Measurements from ENCODE around the gene MAMDC2.
"Not testable (repeated sequence)": the region's sequence is repeated elsewhere in the genome, so short reads cannot be mapped to it uniquely, and the experiment has no call there.

Gene MAMDC2

GRCh38 chr9:70036641-70037040 lies 7.0 kb upstream of the MAMDC2 start:
- Histone ChIP-seq H3K4me1 (ENCODE audit: control insufficient read depth, insufficient read depth, low read length) (no peaks in the 10 kb centered on the region), H3K4me3 (ENCODE audit: low read length) (no peak overlapping the region), H3K36me3 (ENCODE audit: control insufficient read depth, insufficient read depth, low read length) (no peaks in the 10 kb centered on the region), H3K27me3 (ENCODE audit: control insufficient read depth, insufficient read depth, low read length) (no peaks in the 10 kb centered on the region), H3K9me3 (ENCODE audit: control insufficient read depth, insufficient read depth, low read length) (no peaks in the 10 kb centered on the region), H3K27ac (ENCODE audit: low read length) (no peak overlapping the region)
- DNase-seq (ENCODE audit: low read depth, low spot score) = no peak
- WGBS (ENCODE audit: insufficient coverage, insufficient read length) = no CpG with 5 or more reads among the region's 6 CpGs

- not testable (repeated sequence) for H3K36me3 ChIP-seq (ENCODE audit: control insufficient read depth, insufficient read depth, low read length); H3K27me3 ChIP-seq (ENCODE audit: control insufficient read depth, insufficient read depth, low read length); H3K4me1 ChIP-seq (ENCODE audit: control insufficient read depth, insufficient read depth, low read length); DNase-seq (ENCODE audit: low read depth, low spot score); H3K9me3 ChIP-seq (ENCODE audit: control insufficient read depth, insufficient read depth, low read length); H3K4me3 ChIP-seq (ENCODE audit: low read length); H3K27ac ChIP-seq (ENCODE audit: low read length)
- WGBS (ENCODE audit: insufficient coverage, insufficient read length) = no CpG with 5 or more reads among the region's 4 CpGs
Measured at GRCh38 chr9:70038171-70038621, 5.5 kb upstream of the MAMDC2 start.

GRCh38 chr9:70040376-70040903 lies 3.2 kb upstream of the MAMDC2 start:
- no peak overlapping the region for H3K27ac ChIP-seq (ENCODE audit: low read length)
- DNase-seq (ENCODE audit: low read depth, low spot score) = no peak
- H3K4me3 ChIP-seq (ENCODE audit: low read length) = no peak overlapping the region
- H3K9me3 ChIP-seq (ENCODE audit: control insufficient read depth, insufficient read depth, low read length) = no peaks in the 10 kb centered on the region
- no peaks in the 10 kb centered on the region for H3K36me3 ChIP-seq (ENCODE audit: control insufficient read depth, insufficient read depth, low read length)
- no peaks in the 10 kb centered on the region for H3K27me3 ChIP-seq (ENCODE audit: control insufficient read depth, insufficient read depth, low read length)
- peaks cover 4% of the 10 kb centered on the region; the same call in 1 of the 2 replicates for H3K4me1 ChIP-seq (ENCODE audit: control insufficient read depth, insufficient read depth, low read length)
- WGBS (ENCODE audit: insufficient coverage, insufficient read length) = no CpG with 5 or more reads among the region's 3 CpGs

GRCh38 chr9:70042461-70043215 lies 1.0 kb upstream of the MAMDC2 start:
- Histone ChIP-seq H3K4me1 (ENCODE audit: control insufficient read depth, insufficient read depth, low read length) (peaks cover 5% of the 10 kb centered on the region), H3K27me3 (ENCODE audit: control insufficient read depth, insufficient read depth, low read length) (no peaks in the 10 kb centered on the region)
- WGBS (ENCODE audit: insufficient coverage, insufficient read length) = no CpG with 5 or more reads among the region's 15 CpGs

GRCh38 chr9:70043285-70043684 lies 363 bp upstream of the MAMDC2 start:
- Histone ChIP-seq H3K4me1 (ENCODE audit: control insufficient read depth, insufficient read depth, low read length) (peaks cover 5% of the 10 kb centered on the region), H3K27me3 (ENCODE audit: control insufficient read depth, insufficient read depth, low read length) (no peaks in the 10 kb centered on the region), H3K4me3 (ENCODE audit: low read length) (peak overlapping the region; percentile 47; the same call in 1 of the 2 replicates), H3K36me3 (ENCODE audit: control insufficient read depth, insufficient read depth, low read length) (no peaks in the 10 kb centered on the region), H3K9me3 (ENCODE audit: control insufficient read depth, insufficient read depth, low read length) (no peaks in the 10 kb centered on the region), H3K27ac (ENCODE audit: low read length) (no peak overlapping the region)
- WGBS (ENCODE audit: insufficient coverage, insufficient read length) = no CpG with 5 or more reads among the region's 7 CpGs
- no peak for DNase-seq (ENCODE audit: low read depth, low spot score)

More at GRCh38 chr9:70042461-70043215, 1.0 kb upstream of the MAMDC2 start:
- DNase-seq (ENCODE audit: low read depth, low spot score) = no peak
- Histone ChIP-seq H3K9me3 (ENCODE audit: control insufficient read depth, insufficient read depth, low read length) (no peaks in the 10 kb centered on the region), H3K36me3 (ENCODE audit: control insufficient read depth, insufficient read depth, low read length) (no peaks in the 10 kb centered on the region), H3K4me3 (ENCODE audit: low read length) (no peak overlapping the region; the same call in 1 of the 2 replicates), H3K27ac (ENCODE audit: low read length) (no peak overlapping the region)

- H3K4me3 ChIP-seq (ENCODE audit: low read length) = peak overlapping the region; percentile 47; the same call in 1 of the 2 replicates
Measured at GRCh38 chr9:70044490-70045307, 1.1 kb downstream of the MAMDC2 start.

GRCh38 chr9:70045452-70045851 lies 1.8 kb downstream of the MAMDC2 start:
- no CpG with 5 or more reads among the region's 4 CpGs for WGBS (ENCODE audit: insufficient coverage, insufficient read length)
- Histone ChIP-seq H3K4me1 (ENCODE audit: control insufficient read depth, insufficient read depth, low read length) (peaks cover 5% of the 10 kb centered on the region), H3K9me3 (ENCODE audit: control insufficient read depth, insufficient read depth, low read length) (no peaks in the 10 kb centered on the region), H3K36me3 (ENCODE audit: control insufficient read depth, insufficient read depth, low read length) (no peaks in the 10 kb centered on the region), H3K27ac (ENCODE audit: low read length) (no peak overlapping the region), H3K27me3 (ENCODE audit: control insufficient read depth, insufficient read depth, low read length) (no peaks in the 10 kb centered on the region), H3K4me3 (ENCODE audit: low read length) (no peak overlapping the region)
- DNase-seq (ENCODE audit: low read depth, low spot score) = no peak

More at GRCh38 chr9:70044490-70045307, 1.1 kb downstream of the MAMDC2 start:
- DNase-seq (ENCODE audit: low read depth, low spot score) = no peak
- H3K27ac ChIP-seq (ENCODE audit: low read length) = no peak overlapping the region
- no peaks in the 10 kb centered on the region for H3K27me3 ChIP-seq (ENCODE audit: control insufficient read depth, insufficient read depth, low read length)
- no peaks in the 10 kb centered on the region for H3K36me3 ChIP-seq (ENCODE audit: control insufficient read depth, insufficient read depth, low read length)
- WGBS (ENCODE audit: insufficient coverage, insufficient read length) = no CpG with 5 or more reads among the region's 26 CpGs
- peaks cover 5% of the 10 kb centered on the region for H3K4me1 ChIP-seq (ENCODE audit: control insufficient read depth, insufficient read depth, low read length)
- no peaks in the 10 kb centered on the region for H3K9me3 ChIP-seq (ENCODE audit: control insufficient read depth, insufficient read depth, low read length)

- Histone ChIP-seq H3K36me3 (ENCODE audit: control insufficient read depth, insufficient read depth, low read length) (no peaks in the 10 kb centered on the region), H3K27me3 (ENCODE audit: control insufficient read depth, insufficient read depth, low read length) (no peaks in the 10 kb centered on the region), H3K4me1 (ENCODE audit: control insufficient read depth, insufficient read depth, low read length) (peaks cover 5% of the 10 kb centered on the region), H3K4me3 (ENCODE audit: low read length) (no peak overlapping the region), H3K9me3 (ENCODE audit: control insufficient read depth, insufficient read depth, low read length) (no peaks in the 10 kb centered on the region), H3K27ac (ENCODE audit: low read length) (no peak overlapping the region)
- no peak for DNase-seq (ENCODE audit: low read depth, low spot score)
- no CpG with 5 or more reads among the region's 7 CpGs for WGBS (ENCODE audit: insufficient coverage, insufficient read length)
Measured at GRCh38 chr9:70046274-70047070, 2.8 kb downstream of the MAMDC2 start.

GRCh38 chr9:70049236-70049635 lies 5.6 kb downstream of the MAMDC2 start:
- Histone ChIP-seq H3K9me3 (ENCODE audit: control insufficient read depth, insufficient read depth, low read length) (no peaks in the 10 kb centered on the region), H3K4me3 (ENCODE audit: low read length) (no peak overlapping the region), H3K4me1 (ENCODE audit: control insufficient read depth, insufficient read depth, low read length) (peaks cover 2% of the 10 kb centered on the region; the same call in 1 of the 2 replicates), H3K27ac (ENCODE audit: low read length) (no peak overlapping the region), H3K36me3 (ENCODE audit: control insufficient read depth, insufficient read depth, low read length) (no peaks in the 10 kb centered on the region), H3K27me3 (ENCODE audit: control insufficient read depth, insufficient read depth, low read length) (no peaks in the 10 kb centered on the region)
- WGBS (ENCODE audit: insufficient coverage, insufficient read length) = no CpG with 5 or more reads among the region's 4 CpGs
- DNase-seq (ENCODE audit: low read depth, low spot score) = no peak
